HepG2 (cell line): Measurements from ENCODE around the gene ZMIZ1. TPM values are rescaled to one million over a fixed set of nuclear protein-coding genes. Genes with fewer than 3 reads are reported as not detected.
A peak's percentile ranks its signal among the peaks of the same experiment; 100 is the strongest.

Source experiments
- ARID4A ChIP-seq: sonication (generic); formaldehyde crosslinking; IDR thresholded peaks from 2 replicates; pipeline ENCODE4 v1.5.0; 2020; ENCODE audit warnings: mild to moderate bottlenecking, missing genetic modification reagents, borderline replicate concordance
- CTCF ChIP-seq: sonication (generic); formaldehyde crosslinking; IDR thresholded peaks from 2 replicates; pipeline ENCODE4 v1.5.0; 2020; ENCODE audit warnings: mild to moderate bottlenecking, missing genetic modification reagents, moderate library complexity
- DDIT3 ChIP-seq: sonication (generic); formaldehyde crosslinking; IDR thresholded peaks from 2 replicates; pipeline ENCODE4 v1.4.0; 2020; ENCODE audit warnings: mild to moderate bottlenecking, missing genetic modification reagents
- FOSL2 ChIP-seq: sonication (generic); formaldehyde crosslinking; IDR thresholded peaks from 2 replicates; pipeline ENCODE4 v1.4.0; 2020; ENCODE audit warnings: missing genetic modification reagents
- GZF1 ChIP-seq: sonication (generic); formaldehyde crosslinking; IDR thresholded peaks from 2 replicates; pipeline ENCODE4 v1.5.1; 2020; ENCODE audit warnings: mild to moderate bottlenecking, missing genetic modification reagents
- NR3C1 ChIP-seq: sonication (generic); formaldehyde crosslinking; IDR thresholded peaks from 2 replicates; pipeline ENCODE4 v1.4.0; 2020; ENCODE audit warnings: missing genetic modification reagents
- PAXIP1 ChIP-seq: sonication (generic); formaldehyde crosslinking; conservative IDR thresholded peaks from 2 replicates; pipeline ENCODE4 v1.4.0; 2020; ENCODE audit warnings: mild to moderate bottlenecking, missing genetic modification reagents, moderate library complexity
- SIN3A ChIP-seq: IDR thresholded peaks from 2 replicates; pipeline ENCODE4 v1.6.1; 2011; ENCODE audit warnings: low read depth, mild to moderate bottlenecking, control low read depth, low read length, borderline replicate concordance
- SMYD3 ChIP-seq: sonication (generic); formaldehyde crosslinking; IDR thresholded peaks from 2 replicates; pipeline ENCODE4 v1.8.1; 2023; ENCODE audit warnings: mild to moderate bottlenecking, missing genetic modification reagents
- THAP8 ChIP-seq: sonication (generic); formaldehyde crosslinking; IDR thresholded peaks from 2 replicates; pipeline ENCODE4 v1.5.1; 2020; ENCODE audit warnings: missing genetic modification reagents, mild to moderate bottlenecking, borderline replicate concordance
- TP53 ChIP-seq: sonication (generic); formaldehyde crosslinking; conservative IDR thresholded peaks from 2 replicates; pipeline ENCODE4 v1.4.0; 2020; ENCODE audit warnings: missing genetic modification reagents
- ZNF549 ChIP-seq: sonication (generic); formaldehyde crosslinking; IDR thresholded peaks from 2 replicates; pipeline ENCODE4 v1.5.0; 2020; ENCODE audit warnings: missing genetic modification reagents
- ZNF768 ChIP-seq: sonication (generic); formaldehyde crosslinking; IDR thresholded peaks from 2 replicates; pipeline ENCODE4 v1.4.0; 2020; ENCODE audit warnings: missing genetic modification reagents
- ZNF891 ChIP-seq: sonication (generic); formaldehyde crosslinking; IDR thresholded peaks from 2 replicates; pipeline ENCODE4 v1.5.0; 2020; ENCODE audit warnings: mild to moderate bottlenecking, missing genetic modification reagents
- polyA plus RNA-seq, 8 experiments: library from polyadenylated mRNA; depleted of rRNA in 3 of 8; stranded (reverse) in 7 of 8; unstranded in 1 of 8; fragments of >200 nt; fragmentation: Illumina TruSeq in 4 of 8; extraction: Trizol in 4 of 8; gene quantifications; 2 replicates each; pipeline versions ENCODE4 v1.2.1 to v1.2.3, GENCODE V29; 2011 to 2016; ENCODE audit warnings: low read depth in 4 of 8, missing spikeins in 1 of 8, mixed read lengths in 1 of 8; ENCODE audit not compliant: insufficient read depth in 1 of 8
- total RNA-seq, 5 experiments: library from RNA; depleted of rRNA; stranded (reverse); fragments of >200 nt; fragmentation: Illumina TruSeq; extraction: Trizol; gene quantifications; 2 replicates each; pipeline ENCODE4 v1.2.3, GENCODE V29; 2016; ENCODE audit warnings: low read depth in 1 of 5

Gene ZMIZ1
- total and polyA plus RNA-seq, 2 of the 13 experiments (the other 11 are each of a cell fraction or from before 2014, with no cell fraction given) = 5.3 to 10.2 TPM

GRCh38 chr10:79072994-79073645 lies 4.4 kb downstream of the ZMIZ1 start (continued):
- 0 out of 2 replicates have a peak, but pooled peaks have one; percentile 10 for TF ChIP-seq CTCF (CRISPR knock-in tag)
- TF ChIP-seq DDIT3 (CRISPR knock-in tag) = no peak
- no peak for TF ChIP-seq NR3C1
- TF ChIP-seq PAXIP1 (CRISPR knock-in tag) = peak; percentile 7; the same call in 1 of the 2 replicates
- no peak for TF ChIP-seq SMYD3 (CRISPR knock-in tag)
- TF ChIP-seq ARID4A = no peak
- no peak for TF ChIP-seq TP53 (CRISPR knock-in tag)
- TF ChIP-seq ZNF549 (CRISPR knock-in tag) = no peak
- TF ChIP-seq ZNF891 (CRISPR knock-in tag) = no peak
- TF ChIP-seq THAP8 (CRISPR knock-in tag) = no peak
- TF ChIP-seq SIN3A = peak; percentile 32; the same call in 1 of the 2 replicates
- TF ChIP-seq FOSL2 (CRISPR knock-in tag) = no peak
- TF ChIP-seq GZF1 (CRISPR knock-in tag) = no peak
- 0 out of 2 replicates have a peak, but pooled peaks have one; percentile 12 for TF ChIP-seq ZNF768 (CRISPR knock-in tag)
